Measurements from ENCODE around the gene OXSM. TPM values are rescaled to one million over a fixed set of nuclear protein-coding genes. Genes with fewer than 3 reads are reported as not detected.

OXSM gene
- total RNA-seq, result 14.5 and 21.8 TPM in 2 replicates

DNA sequence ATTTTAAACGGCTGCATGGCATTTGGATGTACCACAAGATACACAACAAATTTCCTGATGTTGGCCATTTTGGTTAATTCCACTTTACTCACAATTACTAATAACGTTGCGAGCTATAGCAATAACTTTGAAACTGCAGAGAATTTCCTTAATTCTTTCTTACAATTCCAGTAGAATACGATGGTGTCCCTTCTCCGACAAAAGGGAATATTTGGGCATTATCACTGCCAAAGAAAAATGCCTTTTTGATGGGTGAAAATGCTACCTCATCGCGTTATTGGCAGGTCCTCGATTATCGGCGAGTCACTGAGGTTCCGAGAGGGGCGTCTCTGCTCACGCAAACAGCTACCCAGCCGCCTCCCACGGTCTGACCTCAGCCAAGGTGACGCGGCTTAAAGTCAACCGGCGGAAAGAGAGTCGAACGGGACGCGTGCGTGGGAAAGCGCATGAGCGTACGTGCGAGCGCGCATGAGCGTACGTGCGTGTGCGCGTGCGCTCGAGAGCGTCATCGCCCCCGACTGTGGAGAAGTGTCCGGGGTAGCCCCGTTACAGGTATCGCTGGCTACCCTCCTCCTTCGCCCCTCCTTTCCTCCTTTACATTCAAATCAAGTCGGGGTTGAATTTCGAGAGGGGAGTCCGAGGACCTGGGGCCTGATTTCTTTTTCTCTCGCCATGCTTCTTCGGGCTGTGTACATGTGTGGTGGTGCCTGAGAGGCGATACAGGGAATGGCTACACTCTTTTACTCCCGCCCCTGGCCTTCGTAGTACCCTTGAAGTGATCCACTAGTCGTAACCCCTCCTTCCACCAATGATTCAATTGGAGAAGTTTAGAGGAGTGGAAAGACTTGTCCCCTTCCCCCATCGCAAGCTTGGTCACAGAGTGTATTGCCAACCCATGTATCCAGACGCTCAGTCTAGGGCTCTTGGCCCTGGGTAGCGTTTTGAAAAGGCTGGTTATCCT, at the start of gene OXSM:
Gene OXSM (plus strand): TSS at position 495 of the 961 bp plus-strand sequence. CDS start 931 bp downstream, outside the sequence.

DNA sequence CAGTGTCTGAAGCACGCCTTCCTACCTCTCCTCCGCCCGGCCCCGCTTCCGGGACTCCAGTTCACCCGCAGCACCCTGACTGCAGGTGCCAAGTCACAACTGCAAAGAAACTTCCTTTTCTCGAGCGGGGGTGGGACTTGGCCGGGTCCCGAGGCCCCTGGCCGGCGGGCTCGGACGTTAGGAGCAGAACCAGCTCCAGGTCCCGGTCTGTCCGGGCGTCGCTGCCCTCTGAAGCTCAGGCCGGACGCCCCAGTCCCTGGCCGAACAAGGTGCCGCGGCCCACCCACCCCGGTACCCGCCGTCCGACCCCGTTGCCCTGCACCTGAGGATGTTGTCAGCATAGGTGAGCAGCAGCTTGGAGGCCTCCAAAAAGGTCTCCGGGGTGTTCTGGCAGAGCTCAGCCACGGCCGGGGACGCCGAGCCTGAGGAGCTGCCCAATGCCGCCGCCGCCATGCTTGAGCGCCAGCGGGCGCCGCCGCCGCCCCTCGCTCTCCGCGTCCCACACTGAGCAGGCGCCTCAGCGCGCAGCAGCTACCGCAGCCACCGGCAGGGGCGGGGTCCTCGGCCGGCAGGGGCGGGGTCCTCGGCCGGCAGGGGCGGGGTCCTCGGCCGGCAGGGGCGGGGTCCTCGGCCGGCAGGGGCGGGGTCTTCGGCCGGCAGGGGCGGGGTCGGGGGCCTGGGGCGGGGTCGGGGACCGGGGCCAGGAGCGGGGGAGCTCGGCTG, 6.8 kb upstream of the OXSM start, which contains the start of gene NGLY1:
Gene NGLY1 (minus strand): TSS at position 506 of the 723 bp plus-strand sequence. CDS start 53 bp downstream, at position 453.

Other genes with a start within 250 kb of the OXSM start
- gene TOP2B, start 125.2 kb upstream of the OXSM start, total RNA-seq, result 51.5 and 56.4 TPM in 2 replicates
- 19.1 and 23.7 TPM in 2 replicates for gene NGLY1, start 6.6 kb upstream of the OXSM start, total RNA-seq